ENCODE results near the gene FAM81A. TPM values are rescaled to one million over a fixed set of nuclear protein-coding genes. Genes with fewer than 3 reads are reported as not detected.
"Not testable (repeated sequence)": the region's sequence is repeated elsewhere in the genome, so short reads cannot be mapped to it uniquely, and the experiment has no call there.

FAM81A gene
- 1 to 10 TPM in 8 of 10 donors, under 1 TPM in 2; 0.74 to 2.1 (median 1.1) TPM for polyA plus RNA-seq (ENCODE audit: insufficient read length in 10 of 10)
- long read RNA-seq, donor 1: 0 reads
- long read RNA-seq, donor 2: 0 reads
- long read RNA-seq, donor 3: 0 reads
- long read RNA-seq, donor 4: 0 reads
- long read RNA-seq, donor 5: 0 reads
- long read RNA-seq, donor 6: 0 reads
- long read RNA-seq, donor 7, partial matches to known transcripts: 0 of 1 reads
- long read RNA-seq, donor 7, other reads (novel, unspliced or antisense): 0 of 1 reads
- long read RNA-seq, donor 8, partial matches to known transcripts: 0 of 1 reads
- long read RNA-seq, donor 8, other reads (novel, unspliced or antisense): 0 of 1 reads
- long read RNA-seq, donor 9: 0 reads

DNA sequence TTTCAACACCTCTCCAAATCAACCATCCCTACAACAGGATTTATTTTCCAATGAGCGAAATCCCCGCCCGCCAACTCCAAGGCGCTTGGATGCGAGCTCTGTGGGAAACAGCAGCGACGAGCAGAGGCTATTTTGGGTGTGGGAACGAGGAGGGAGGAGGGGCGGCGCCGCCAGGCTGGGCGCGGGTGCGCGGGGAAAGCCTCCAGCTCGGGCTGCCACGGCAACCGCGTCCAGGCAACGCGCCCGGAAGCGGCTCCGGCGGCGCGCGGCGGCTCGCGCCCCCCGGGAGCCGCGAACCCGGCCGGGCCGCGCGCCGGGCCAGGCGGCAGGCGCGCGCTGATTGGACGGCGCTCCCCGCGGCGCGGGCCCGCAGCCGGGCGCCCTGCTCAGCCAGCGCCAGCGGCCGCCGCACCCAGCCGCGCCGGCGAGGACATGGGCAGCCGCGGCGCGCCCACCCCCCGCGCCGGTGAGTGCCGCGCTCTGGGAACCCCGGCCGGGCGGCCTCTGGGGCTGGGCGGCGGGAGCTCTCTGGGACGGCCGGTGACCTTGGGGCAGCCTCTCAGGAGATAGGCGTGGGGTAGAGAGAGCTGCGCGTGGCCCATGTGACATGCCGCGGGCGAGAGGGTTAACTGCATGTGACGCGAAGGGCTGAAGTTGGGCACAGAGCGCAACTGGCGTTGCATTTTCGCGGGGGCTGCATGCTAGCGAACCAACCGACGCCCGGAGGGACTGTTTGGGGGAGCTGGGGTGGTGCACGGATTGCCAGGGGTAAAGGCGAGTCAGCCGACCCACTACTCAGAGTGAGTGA, at the start of gene FAM81A:
Gene FAM81A (plus strand): TSS at position 370 of the 808 bp plus-strand sequence. CDS start 20,441 bp downstream, outside the sequence.
- DNase-seq: peak; percentile 75 to 93 (median 90)

DNA sequence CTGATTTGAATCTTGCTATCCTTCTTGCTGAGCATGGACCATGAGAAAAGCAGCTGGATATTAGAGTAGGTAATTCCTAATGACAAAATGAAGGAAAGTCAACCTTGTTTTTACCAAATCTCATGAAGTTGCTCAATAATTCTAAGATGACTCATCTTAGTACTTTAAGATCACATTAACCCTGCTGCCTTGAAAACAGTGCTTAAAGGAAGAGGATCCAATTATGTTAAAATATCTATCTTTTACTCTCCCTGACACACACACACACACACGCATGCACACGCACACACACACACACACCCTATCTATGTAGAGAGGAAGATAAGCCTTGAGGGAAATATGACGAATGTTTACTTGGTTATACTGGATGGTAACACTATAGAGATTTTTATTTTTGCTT, 49.3 kb upstream of the FAM81A start:
- DNase-seq: no peak

DNA sequence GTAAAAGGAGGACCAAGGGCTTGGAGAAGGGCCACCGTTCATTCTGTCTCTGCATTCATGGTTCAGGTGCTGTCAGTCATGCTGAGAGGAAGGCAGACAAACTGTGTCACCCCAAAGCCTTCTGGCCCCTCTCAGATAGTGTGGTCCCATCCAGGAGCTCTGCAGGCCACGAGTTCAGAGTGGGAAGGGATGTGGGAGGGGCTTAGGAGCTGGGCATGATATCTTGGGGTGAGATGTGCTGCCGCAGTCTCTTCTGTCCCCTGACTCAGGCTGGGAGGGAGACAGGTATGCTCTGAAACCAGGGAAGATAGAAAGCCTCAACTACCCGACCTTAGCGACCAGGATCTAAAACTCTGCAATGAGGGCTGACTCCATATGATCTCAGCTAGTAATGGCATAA, 45.7 kb upstream of the FAM81A start:
- no peak for DNase-seq

DNA sequence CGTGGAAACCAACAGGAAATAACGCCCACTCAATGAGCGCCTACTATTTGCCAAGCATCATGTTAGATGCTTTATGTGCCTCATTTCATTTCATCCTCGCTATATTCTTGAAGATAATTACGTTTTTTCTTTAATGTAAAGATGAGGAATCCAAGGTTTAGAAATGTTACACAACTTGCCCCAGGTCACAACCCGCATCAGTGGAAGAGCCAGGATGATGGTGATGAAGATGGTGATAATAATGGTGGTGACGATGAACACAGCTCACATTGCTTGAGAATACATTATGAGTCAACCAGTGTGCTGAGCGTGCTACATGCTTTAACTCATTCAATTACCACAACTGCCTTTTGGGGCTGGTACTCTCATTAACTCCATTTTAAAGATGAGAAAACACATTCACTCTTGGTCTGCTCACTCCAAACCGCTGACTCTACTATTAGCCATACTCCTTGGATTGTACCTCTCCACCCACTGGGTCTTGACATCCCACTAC, 43.8 kb upstream of the FAM81A start:
- DNase-seq: no peak

DNA sequence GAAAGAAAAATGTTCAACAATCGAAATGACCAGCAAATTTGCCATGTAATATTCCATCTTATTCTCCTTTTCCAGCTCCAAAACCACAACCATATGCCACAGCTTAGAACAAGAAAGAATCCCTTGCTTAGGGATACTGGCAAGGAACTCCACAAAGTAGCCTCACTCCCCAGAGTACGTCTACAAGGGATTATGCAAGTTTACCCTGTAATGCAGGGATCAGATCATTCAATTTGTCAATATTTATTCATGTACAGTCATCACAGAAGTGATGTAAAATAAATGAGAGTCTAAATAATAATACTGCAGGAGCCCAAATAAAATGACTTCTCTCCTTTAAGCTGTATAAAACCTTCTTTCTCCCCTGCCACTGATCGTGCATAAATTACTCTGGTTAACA, 41.8 kb upstream of the FAM81A start:
- no peak for DNase-seq

DNA sequence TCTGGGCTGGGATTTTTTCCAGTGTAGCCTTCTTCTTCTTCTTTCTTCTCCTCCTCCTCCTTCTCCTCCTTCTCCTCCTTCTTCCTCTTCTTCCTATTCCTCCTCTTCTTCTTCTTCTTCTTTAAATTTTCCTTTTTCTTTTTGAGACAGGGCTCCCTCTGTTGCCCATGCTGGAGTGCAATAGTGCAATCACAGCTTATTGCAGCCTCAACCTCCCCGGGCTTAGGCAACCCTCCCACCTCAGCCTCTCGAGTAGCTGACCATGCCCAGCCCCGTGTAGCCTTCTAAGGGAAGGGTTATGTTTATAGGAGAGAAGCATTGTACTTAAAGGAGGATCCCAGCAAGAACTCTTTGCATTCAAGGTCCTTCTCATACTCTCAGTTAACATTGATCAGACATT, 41.3 kb upstream of the FAM81A start:
- DNase-seq: no peak

DNA sequence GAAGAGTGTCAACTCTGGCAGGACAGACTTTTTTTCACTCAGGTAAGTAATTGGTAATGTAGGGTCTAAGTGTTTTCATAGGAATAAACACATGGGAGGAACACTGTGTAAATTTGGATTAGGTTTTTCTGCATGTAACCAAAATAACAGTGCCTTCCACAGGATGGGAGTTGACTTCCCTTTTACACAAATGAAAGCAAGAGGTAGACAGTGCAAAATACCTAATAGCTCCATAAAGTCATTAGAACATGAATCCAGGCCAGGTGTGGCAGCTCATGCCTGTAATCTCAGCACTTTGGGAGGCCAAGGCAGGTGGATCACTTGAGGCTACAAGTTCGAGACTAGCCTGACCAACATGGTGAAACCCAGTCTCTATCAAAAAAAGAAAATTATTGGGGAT, 39.8 kb upstream of the FAM81A start:
- no peak for DNase-seq

DNA sequence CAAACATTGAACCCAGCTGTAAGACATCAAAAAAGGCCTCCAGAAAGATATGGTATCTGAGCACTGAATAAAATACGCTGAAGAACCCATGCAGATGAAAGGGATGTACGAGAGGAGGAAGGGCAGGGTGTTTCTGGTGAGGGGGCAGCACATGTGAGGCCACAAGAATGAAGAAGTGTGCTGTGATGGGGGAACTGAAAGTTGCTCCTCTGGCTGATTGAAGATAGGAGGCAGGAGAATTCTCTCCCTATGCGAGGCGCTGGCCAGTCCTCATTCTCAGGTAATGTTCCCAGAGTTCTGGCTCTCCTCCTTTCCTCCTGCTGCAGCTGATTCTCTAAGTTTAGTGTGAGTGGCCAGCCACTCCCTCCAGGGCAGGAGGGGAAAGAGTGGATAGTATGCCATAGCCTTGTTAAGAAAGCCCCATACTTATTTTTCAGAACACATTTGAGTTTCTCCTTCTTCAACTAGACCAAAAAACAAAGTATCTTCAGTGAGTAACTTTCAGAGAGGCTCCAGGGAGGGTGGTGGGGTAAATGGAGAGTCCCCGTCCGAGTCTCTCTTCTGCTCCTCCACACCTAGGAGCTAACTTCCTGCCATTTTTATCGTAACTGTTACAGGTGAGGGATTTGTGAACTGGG, 38.4 kb upstream of the FAM81A start:
- DNase-seq: peak in 1 of 3 donors; percentile 26

DNA sequence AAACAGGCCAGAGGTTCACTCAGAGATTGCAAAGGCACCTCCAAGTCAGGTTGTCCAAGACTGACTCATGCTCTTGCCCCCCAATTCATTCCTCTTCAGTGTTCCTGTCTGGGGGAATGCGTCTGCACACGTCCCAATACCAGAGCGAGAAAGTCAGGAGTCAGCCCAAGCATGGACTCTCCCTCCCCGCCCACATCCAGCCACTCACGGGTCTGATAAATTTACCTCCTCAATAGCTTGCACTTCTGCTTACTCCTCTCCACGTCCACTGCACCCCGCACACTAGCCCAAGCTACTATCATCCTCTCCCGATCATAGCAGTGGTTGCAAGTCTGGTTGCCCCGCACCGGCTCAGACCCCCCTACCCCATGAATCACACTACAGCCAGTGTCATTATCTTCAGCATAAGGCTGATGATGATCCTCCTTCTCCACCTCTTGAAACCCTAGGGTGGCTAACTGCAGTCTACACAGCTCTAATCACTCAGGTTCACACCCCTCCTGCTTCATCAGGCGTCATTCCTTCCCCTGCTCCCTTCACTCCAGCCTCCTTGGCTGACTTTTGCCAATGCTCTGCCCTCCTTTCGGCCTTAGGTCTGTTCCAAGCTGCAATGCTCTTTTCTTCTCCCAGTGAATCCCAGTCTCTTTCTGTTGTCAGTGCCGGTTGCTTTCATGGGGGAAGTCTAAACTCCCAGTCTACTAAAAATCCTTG, 37.7 kb upstream of the FAM81A start:
- no peak for DNase-seq

DNA sequence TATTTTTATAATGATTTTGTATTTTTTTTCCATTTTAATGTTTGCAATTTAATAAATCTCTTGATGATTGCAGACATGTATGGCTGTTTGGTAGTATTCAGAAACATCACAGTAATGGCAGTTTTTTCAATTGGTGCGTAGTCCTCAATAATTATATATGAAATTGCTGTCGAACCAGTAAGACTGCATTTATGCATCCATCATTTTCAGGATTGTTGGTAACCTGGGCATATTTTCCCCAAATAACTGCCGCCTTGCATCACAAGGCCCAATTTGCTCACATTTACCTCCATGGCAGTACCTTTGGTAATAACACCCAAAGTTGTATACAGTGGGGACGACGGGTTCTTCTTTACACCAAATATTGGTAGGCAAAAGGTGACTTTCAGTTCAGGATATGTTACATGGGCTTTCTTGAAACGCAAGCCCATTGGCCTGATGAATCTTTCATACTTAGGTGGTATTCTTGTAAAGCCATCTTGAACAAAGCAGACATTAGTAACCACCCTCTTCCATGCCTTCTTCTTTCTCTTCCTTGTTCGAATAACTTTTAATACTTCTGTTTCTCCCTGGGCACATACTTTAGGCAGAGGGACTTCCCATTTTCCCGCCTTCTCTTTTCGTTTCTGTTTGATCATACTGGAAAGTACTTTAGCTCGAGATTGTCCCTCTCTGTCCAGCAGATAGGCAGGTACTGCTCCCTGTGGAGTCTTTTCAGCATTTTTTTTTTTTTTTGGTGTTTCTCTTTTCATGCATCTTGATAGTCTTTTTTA, 36.7 kb upstream of the FAM81A start:
- not testable (repeated sequence) for DNase-seq

DNA sequence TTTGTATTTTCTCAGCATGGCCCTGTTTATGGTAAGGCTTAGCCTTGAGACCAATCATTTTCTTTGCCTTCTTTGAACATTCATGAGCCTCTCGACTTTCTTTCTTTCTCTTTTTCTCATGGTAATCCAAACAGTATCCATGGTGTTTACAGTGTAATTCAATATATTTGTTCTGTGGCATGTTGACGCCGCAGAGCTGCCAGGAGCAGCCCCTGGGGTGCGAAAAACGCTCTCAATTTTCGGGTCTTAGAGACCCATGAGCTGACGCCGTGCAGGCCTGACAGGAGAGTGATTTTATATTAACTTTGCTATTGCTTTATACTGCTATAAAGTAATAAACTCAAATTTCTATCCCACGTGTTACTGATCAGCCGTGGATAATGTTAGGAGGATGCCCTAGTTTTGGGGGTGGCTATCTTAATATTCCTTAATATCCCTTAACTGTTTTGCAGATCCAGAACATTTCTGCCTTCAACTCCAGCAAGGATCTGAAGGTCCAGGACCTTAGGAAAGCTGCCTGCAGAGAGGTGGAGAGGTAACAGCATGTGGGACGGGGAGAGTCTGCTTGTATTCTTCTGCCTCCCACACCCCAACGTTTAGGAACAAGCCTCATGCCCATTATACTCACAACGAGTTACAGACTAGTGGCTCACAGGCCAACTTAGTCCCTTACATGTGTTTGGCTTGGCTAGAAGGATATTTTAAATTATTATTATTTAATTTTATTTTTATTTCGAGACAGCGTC, 36.0 kb upstream of the FAM81A start:
- DNase-seq: no peak

DNA sequence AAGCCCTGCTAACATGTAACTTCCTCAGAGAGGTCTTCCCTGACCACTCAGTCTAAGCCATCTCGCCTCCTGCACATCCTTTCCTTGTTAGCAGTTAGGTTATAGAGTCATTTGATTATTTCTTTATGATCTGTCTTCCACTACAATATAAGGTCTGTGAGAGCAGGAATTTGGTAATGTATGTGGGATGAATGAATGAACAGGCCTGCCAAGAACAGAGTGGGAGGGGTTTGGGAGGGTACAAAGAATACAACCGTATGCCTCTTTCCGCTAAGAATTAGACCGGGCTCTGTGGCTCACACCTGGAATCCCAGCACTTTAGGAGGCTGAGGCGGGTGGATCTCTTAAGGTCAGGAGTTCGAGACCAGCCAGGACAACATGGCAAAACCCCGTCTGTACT, 32.9 kb upstream of the FAM81A start:
- DNase-seq: no peak

DNA sequence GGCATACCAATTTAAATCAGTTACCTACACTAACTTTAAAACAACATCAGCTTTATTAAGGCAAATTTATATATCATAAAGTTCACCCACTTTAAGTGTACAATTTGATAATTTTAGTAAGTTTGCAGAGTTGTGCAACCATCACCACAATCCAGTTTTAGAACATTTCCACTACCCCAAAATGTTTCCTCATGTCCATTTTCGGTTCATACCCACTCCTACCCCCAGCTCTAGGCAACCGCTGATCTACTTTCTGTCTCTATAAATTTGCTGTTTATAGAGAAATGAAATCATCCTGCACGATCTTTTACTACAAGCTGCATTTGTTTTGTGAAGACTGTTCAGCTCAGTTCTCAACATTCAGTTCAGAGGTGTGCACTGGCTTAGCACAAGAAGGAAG, 31.5 kb upstream of the FAM81A start:
- DNase-seq: no peak

DNA sequence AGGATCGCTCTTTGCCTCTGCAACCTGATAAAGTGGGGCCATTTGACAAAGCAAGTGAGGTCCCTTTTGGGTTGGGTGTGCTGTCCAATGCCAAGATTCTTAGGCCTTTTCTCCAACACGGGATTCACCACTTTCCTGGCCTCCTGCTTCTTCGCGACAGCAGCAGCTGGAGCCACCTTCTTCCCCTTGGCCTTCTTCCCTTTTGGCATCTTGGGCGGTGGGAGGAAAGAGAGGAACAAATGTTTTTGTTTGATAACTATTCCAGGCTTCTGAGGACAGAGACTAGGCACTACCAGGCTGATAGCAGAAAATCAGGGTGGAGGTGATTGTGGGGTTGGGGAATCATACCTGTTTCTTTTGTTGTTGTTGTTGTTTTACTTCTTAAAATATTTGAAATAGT, 30.0 kb upstream of the FAM81A start:
- no peak for DNase-seq

DNA sequence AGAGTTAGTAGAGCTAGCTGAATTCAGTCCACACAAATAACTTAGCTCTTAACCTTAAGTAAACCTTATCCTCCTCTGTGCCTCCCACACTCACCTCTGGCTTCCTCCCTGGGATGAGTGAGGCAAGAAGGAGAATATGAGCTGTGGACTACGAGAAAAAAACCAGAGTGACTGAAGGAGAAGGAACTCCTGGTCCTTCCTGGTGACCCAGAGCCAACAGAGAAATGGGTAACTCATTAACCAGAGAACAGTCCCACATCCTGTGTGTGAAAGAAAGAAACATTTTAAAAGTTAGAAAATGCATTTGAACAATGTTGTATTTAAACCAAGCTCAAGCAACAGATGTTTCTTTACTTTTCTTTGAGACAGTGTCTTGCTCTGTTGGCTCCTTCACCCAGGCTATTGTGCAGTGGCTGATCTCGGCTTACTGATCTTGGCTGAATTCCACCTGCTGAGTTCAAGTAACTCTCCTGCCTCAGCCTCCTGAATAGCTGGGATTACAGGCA, 27.5 kb upstream of the FAM81A start:
- peak in 2 of 3 donors; percentile 10 to 30 for DNase-seq

DNA sequence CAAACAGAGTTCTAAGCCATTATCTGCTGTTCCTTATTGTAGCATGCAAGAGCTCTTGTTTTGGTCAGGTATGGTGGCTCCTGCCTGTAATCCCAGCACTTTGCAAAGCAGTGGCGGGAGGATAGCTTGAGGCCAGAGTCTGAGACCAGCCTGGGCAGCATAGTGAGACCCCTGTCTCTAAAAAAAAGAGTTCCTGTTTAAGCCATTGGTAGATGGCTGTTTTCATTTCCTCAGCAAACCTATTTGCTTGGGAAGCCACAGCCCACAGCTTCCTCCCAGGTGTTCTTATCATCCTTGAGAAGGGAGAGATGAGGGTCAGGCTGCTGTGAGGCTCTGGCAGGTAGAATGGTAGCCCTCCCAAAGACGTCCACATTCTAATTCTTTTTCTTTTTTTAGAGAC, 24.4 kb upstream of the FAM81A start:
- DNase-seq: no peak

DNA sequence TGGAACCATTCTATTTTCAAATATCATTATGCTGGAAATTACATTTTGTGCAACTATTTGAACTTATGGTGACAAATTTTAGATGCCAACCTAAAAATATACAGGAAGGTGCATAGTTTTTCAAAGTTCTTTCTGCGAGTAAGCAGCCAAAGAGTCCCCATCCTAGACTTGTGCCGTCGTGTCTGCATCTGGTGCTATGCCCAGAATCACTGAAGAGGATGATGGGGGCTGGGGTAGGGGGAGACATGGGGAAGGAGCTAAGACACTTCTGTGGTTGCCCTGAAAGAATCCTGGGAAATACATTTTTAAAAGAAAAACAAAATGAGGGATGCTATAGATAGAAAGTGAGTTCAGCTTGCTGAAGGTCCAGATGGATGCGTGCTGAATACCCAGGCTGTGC, 21.2 kb upstream of the FAM81A start:
- no peak for DNase-seq

DNA sequence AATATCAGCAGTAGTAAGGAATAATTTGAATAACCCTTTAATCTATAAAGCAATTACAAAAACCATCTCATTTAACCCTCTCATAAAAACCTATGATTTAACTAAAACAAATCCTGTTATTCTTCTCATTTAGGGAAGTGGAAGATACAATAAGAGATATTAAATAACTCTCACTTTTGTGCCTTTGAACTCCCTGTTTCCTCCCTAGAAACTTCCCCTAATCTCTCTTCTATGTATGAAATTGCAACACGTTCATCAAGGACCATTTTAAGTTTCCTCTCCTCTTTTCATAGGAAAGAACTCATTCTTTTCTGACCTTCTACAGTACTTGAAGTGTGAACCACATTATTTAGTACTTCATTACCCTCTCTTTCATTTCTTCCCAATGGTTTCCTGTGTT, 18.8 kb upstream of the FAM81A start:
- no peak for DNase-seq

DNA sequence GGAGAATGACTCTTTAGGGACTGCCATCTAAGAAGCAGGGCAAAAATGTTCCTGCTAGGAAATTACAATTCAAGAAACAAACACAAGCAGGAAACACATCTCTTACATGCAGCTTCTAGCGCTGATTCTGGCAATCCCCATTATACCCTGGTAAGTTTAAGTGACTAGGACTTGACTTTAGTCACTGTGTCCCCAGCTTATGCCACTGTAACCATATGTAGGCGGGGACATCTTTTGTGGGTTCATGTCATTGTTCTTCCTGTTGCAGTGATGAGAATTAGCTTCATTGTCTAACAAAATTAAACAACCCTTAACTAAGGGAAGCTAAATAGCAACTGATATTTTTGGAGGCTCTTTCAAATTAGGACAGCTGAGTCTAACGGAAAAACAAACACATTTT, 17.9 kb upstream of the FAM81A start:
- no peak for DNase-seq

DNA sequence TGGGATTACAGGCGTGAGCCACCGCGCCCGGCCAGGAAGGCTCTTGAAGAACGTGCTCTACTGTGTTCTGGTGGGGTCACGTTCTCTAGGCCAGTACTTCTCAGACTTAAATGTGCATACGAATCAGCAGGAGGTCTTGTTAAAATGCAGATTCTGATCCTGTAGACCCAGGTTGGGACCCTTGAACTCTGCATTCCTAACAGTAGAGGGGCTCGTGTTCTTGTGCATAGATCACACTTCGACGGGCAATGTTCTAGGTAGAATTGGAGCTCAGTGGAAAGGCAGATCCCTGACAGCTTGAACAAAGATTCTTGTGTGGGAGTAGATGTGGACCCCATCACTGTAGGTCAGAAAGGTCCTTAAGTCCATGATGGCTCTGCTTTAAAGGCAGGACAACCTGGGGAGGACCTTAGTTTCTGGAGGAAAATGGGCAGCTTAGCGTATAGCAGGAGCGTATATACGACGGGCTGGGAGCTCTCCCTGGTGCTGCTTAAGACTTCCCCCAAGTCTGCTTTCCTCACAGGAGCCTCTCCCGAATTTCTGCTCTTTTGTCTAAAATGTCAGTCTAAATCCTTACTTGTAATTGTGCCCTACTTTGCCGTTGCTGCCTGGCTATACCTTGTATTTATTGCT, 16.9 kb upstream of the FAM81A start:
- peak in 1 of 3 donors; percentile 60 for DNase-seq
